ENCODE measurements around the gene PEX16.

PEX16 gene

DNA sequence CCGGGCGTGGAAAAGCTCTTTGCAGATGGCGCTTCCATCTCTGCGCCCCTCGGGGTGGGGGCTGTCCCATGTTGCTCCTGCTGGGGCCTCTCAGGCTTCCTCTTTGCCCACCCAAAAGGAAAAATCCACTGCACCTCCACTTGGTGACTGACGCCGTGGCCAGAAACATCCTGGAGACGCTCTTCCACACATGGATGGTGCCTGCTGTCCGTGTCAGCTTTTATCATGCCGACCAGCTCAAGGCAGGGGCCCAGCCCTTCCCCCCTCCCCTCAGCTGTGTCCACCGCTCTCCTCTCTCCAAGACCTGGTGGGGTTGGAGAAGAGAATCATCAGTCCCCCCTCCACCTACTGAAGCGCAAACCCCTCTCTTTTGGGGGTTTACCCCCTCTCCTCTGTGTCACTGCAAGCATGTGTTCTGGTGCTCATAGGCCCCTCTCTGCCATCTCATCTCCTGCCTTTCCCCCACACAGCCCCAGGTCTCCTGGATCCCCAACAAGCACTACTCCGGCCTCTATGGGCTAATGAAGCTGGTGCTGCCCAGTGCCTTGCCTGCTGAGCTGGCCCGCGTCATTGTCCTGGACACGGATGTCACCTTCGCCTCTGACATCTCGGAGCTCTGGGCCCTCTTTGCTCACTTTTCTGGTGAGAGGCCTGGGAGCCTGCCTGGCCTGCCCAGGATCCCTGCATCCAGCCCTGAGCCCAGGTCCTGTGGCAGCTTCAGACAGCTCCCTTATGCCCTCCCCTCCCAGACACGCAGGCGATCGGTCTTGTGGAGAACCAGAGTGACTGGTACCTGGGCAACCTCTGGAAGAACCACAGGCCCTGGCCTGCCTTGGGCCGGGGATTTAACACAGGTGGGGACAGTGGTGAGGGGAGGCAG lies 6.6 kb upstream of the PEX16 start:
- TF ChIP-seq CREB1 (IDR thresholded peaks at IDR 0.05; ENCODE audit: low read depth) (no peak), CEBPB (IDR thresholded peaks at IDR 0.05) (no peak), NFIC (IDR thresholded peaks at IDR 0.05) (no peak), YY1 (IDR thresholded peaks at IDR 0.05; ENCODE audit: low read depth) (no peak), TAF1 (IDR thresholded peaks at IDR 0.05; ENCODE audit: low read depth) (no peak), EGR1 (IDR thresholded peaks at IDR 0.05) (no peak), FOXM1 (IDR thresholded peaks at IDR 0.05; ENCODE audit: borderline replicate concordance, low read depth) (no peak), EP300 (IDR thresholded peaks at IDR 0.05; ENCODE audit: borderline replicate concordance) (no peak), TCF12 (IDR thresholded peaks at IDR 0.05; ENCODE audit: low read depth) (no peak), ZBTB7A (IDR thresholded peaks at IDR 0.05; ENCODE audit: low read depth) (no peak), TEAD4 (IDR thresholded peaks at IDR 0.05) (no peak), RAD21 (IDR thresholded peaks at IDR 0.05; ENCODE audit: low read depth) (no peak)
- TF ChIP-seq, protein P1, sequence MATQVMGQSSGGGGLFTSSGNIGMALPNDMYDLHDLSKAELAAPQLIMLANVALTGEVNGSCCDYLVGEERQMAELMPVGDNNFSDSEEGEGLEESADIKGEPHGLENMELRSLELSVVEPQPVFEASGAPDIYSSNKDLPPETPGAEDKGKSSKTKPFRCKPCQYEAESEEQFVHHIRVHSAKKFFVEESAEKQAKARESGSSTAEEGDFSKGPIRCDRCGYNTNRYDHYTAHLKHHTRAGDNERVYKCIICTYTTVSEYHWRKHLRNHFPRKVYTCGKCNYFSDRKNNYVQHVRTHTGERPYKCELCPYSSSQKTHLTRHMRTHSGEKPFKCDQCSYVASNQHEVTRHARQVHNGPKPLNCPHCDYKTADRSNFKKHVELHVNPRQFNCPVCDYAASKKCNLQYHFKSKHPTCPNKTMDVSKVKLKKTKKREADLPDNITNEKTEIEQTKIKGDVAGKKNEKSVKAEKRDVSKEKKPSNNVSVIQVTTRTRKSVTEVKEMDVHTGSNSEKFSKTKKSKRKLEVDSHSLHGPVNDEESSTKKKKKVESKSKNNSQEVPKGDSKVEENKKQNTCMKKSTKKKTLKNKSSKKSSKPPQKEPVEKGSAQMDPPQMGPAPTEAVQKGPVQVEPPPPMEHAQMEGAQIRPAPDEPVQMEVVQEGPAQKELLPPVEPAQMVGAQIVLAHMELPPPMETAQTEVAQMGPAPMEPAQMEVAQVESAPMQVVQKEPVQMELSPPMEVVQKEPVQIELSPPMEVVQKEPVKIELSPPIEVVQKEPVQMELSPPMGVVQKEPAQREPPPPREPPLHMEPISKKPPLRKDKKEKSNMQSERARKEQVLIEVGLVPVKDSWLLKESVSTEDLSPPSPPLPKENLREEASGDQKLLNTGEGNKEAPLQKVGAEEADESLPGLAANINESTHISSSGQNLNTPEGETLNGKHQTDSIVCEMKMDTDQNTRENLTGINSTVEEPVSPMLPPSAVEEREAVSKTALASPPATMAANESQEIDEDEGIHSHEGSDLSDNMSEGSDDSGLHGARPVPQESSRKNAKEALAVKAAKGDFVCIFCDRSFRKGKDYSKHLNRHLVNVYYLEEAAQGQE (IDR thresholded peaks at IDR 0.05; ENCODE audit: low read depth): no peak
- TF ChIP-seq, protein P2, sequence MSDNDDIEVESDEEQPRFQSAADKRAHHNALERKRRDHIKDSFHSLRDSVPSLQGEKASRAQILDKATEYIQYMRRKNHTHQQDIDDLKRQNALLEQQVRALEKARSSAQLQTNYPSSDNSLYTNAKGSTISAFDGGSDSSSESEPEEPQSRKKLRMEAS (IDR thresholded peaks at IDR 0.05): no peak
- TF ChIP-seq, protein P3, sequence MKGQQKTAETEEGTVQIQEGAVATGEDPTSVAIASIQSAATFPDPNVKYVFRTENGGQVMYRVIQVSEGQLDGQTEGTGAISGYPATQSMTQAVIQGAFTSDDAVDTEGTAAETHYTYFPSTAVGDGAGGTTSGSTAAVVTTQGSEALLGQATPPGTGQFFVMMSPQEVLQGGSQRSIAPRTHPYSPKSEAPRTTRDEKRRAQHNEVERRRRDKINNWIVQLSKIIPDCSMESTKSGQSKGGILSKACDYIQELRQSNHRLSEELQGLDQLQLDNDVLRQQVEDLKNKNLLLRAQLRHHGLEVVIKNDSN (IDR thresholded peaks at IDR 0.05): no peak

DNA sequence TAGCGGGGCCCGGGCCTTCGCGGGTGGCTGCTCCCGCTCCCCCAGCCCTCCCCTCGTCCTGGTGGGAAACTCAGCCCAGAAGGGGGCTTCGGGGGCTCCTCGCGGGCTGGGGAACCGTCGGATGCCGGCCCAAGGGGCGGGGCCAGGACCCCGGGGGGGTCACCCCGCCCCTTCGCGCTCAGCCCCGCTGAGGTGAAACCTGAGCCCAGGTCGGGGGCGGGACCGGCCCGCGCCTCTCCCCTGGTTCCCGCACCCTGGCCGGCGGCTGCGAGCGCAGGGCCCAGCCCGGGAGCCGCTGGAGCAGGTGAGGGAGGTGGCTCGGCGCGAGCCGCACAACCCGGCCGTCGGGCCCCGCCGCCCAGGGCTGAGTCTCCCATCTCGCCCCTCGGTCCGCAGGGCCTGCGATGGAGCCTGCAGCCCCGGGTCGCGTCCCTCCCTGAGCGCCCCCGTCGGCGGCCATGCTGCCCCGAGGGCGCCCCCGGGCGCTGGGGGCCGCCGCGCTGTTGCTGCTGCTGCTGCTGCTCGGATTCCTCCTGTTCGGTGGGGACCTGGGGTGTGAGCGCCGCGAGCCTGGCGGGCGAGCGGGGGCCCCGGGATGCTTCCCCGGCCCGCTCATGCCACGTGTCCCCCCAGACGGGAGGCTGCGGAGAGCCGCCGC lies 4.9 kb upstream of the PEX16 start, which contains the start of gene LARGE2:
Gene LARGE2 (plus strand): TSS at position 232 of the 658 bp plus-strand sequence. CDS start 227 bp downstream, at position 459.
- TF ChIP-seq EGR1 (IDR thresholded peaks at IDR 0.05): peak; percentile 76
- no peak for TF ChIP-seq CEBPB (IDR thresholded peaks at IDR 0.05)
- TF ChIP-seq NFIC (IDR thresholded peaks at IDR 0.05): peak; percentile 2; the same call in 1 of the 2 replicates
- no peak for TF ChIP-seq FOXM1 (IDR thresholded peaks at IDR 0.05; ENCODE audit: borderline replicate concordance, low read depth)
- no peak for TF ChIP-seq TCF12 (IDR thresholded peaks at IDR 0.05; ENCODE audit: low read depth)
- TF ChIP-seq YY1 (IDR thresholded peaks at IDR 0.05; ENCODE audit: low read depth): peak; percentile 49; the same call in 1 of the 2 replicates

DNA sequence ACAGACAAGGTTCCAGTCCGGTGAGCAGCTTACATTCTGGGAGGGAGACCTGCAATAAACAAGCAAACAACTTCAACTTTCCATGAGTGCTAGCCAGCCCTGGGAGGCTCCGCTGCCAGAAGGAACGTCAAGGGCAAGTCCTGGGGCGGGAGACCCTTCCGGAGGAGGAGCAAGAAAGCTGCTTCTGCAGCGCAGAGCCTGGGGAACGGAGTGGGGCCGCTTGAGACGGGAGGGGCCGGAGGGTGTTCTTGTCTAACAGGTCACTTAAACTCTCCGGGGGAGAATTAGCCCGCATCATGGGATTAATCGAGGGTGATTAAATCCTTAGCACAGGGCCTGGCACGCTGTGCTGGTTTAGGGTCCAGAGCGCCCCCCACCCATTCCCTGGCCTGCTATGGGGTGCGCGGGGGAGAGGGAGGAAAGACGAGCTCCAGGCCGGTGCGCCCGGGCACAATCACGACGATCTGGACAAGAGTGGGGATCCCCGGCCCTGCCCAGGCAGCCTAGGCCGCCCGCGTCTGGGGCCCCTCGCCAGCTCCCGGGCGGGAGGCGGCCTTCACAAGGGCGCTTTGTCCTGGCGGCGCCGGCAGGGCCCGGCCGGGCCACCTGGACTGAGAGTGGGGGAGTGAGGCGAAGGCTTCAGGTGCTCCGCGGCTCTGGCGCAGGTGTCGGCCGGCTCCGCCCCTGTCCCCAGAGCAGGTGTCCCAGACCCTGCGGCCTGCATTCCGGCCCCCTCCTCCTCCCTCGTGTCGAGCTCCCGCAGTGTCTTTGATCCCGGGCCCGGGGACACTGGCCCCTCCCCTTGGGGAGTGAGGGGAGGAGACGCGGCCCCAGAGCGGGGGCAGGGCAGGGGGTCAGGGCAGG lies 4.1 kb upstream of the PEX16 start:
- TF ChIP-seq, protein P1 (IDR thresholded peaks at IDR 0.05; ENCODE audit: low read depth): no peak
- TF ChIP-seq EP300 (IDR thresholded peaks at IDR 0.05; ENCODE audit: borderline replicate concordance): peak; percentile 57; the same call in 1 of the 2 replicates
- TF ChIP-seq TCF12 (IDR thresholded peaks at IDR 0.05; ENCODE audit: low read depth): peak; percentile 82
- no peak; the same call in 1 of the 2 replicates for TF ChIP-seq FOXM1 (IDR thresholded peaks at IDR 0.05; ENCODE audit: borderline replicate concordance, low read depth)
- TF ChIP-seq YY1 (IDR thresholded peaks at IDR 0.05; ENCODE audit: low read depth): no peak
- TF ChIP-seq TAF1 (IDR thresholded peaks at IDR 0.05; ENCODE audit: low read depth): no peak; the same call in none of the 2 replicates
- TF ChIP-seq RAD21 (IDR thresholded peaks at IDR 0.05; ENCODE audit: low read depth): no peak
- TF ChIP-seq ZBTB7A (IDR thresholded peaks at IDR 0.05; ENCODE audit: low read depth): peak; percentile 79; the same call in 1 of the 2 replicates
- no peak for TF ChIP-seq CEBPB (IDR thresholded peaks at IDR 0.05)
- TF ChIP-seq CREB1 (IDR thresholded peaks at IDR 0.05; ENCODE audit: low read depth): no peak
- no peak for TF ChIP-seq EGR1 (IDR thresholded peaks at IDR 0.05)
- peak; percentile 80 for TF ChIP-seq TEAD4 (IDR thresholded peaks at IDR 0.05)
- peak; percentile 30; the same call in 1 of the 2 replicates for TF ChIP-seq NFIC (IDR thresholded peaks at IDR 0.05)
- TF ChIP-seq, protein P2 (IDR thresholded peaks at IDR 0.05): peak; percentile 63
- TF ChIP-seq, protein P3 (IDR thresholded peaks at IDR 0.05): 0 out of 2 replicates have a peak, but pooled peaks have one; percentile 10
